Measurements from ENCODE around the gene IRAK1BP1. TPM values are rescaled to one million over a fixed set of nuclear protein-coding genes. Genes with fewer than 3 reads are reported as not detected.
"Not testable (repeated sequence)": the region's sequence is repeated elsewhere in the genome, so short reads cannot be mapped to it uniquely, and the experiment has no call there.

IRAK1BP1 gene
- total RNA-seq, 1 donor from 2014 or later, result 6.2 TPM

- no peaks in the 10 kb centered on the region for H3K27me3 ChIP-seq (ENCODE audit: low read depth)
- TF ChIP-seq CTCF (IDR thresholded peaks at IDR 0.05), result no peak
- no peaks in the 10 kb centered on the region for H3K36me3 ChIP-seq
- H3K4me1 ChIP-seq, result no peaks in the 10 kb centered on the region
- no peaks in the 10 kb centered on the region for H3K9me3 ChIP-seq
- intact Hi-C loops (cut with DNase I), result no loop called here
- H3K4me3 ChIP-seq, result no peak overlapping the region
- H3K27ac ChIP-seq, result no peak overlapping the region
- DNase-seq, result no peak
- no peak for ATAC-seq
Observed at GRCh38 chr6:78844899-78845298, 22.5 kb upstream of the IRAK1BP1 start.

- Histone ChIP-seq H3K9me3 (no peaks in the 10 kb centered on the region), H3K36me3 (no peaks in the 10 kb centered on the region), H3K4me3 (no peak overlapping the region), H3K27me3 (ENCODE audit: low read depth) (no peaks in the 10 kb centered on the region), H3K27ac (no peak overlapping the region), H3K4me1 (no peaks in the 10 kb centered on the region)
- DNase-seq (no peak), ATAC-seq (no peak)
- no peak for TF ChIP-seq CTCF (IDR thresholded peaks at IDR 0.05)
- intact Hi-C loops (cut with DNase I), result no loop called here
Observed at GRCh38 chr6:78845567-78845966, 21.8 kb upstream of the IRAK1BP1 start.

- TF ChIP-seq CTCF (IDR thresholded peaks at IDR 0.05), result no peak
- Histone ChIP-seq H3K36me3 (no peaks in the 10 kb centered on the region), H3K27me3 (ENCODE audit: low read depth) (no peaks in the 10 kb centered on the region), H3K4me3 (no peak overlapping the region), H3K9me3 (no peaks in the 10 kb centered on the region), H3K4me1 (no peaks in the 10 kb centered on the region), H3K27ac (no peak overlapping the region)
- DNase-seq (no peak), ATAC-seq (no peak)
- intact Hi-C loops (cut with DNase I), result no loop called here
Observed at GRCh38 chr6:78850621-78851020, 16.7 kb upstream of the IRAK1BP1 start.

GRCh38 chr6:78851156-78851555 is 16.2 kb upstream of the IRAK1BP1 start:
- Histone ChIP-seq H3K9me3 (no peaks in the 10 kb centered on the region), H3K4me3 (no peak overlapping the region), H3K27me3 (ENCODE audit: low read depth) (no peaks in the 10 kb centered on the region), H3K36me3 (no peaks in the 10 kb centered on the region), H3K27ac (no peak overlapping the region), H3K4me1 (no peaks in the 10 kb centered on the region)
- intact Hi-C loops (cut with DNase I), result no loop called here
- DNase-seq (no peak), ATAC-seq (no peak)
- no peak for TF ChIP-seq CTCF (IDR thresholded peaks at IDR 0.05)

- intact Hi-C loops (cut with DNase I), result no loop called here
- ATAC-seq, result no peak
- DNase-seq, result no peak
- Histone ChIP-seq H3K9me3 (no peaks in the 10 kb centered on the region), H3K4me3 (no peak overlapping the region), H3K27me3 (ENCODE audit: low read depth) (no peaks in the 10 kb centered on the region), H3K36me3 (no peaks in the 10 kb centered on the region), H3K4me1 (no peaks in the 10 kb centered on the region), H3K27ac (no peak overlapping the region)
- TF ChIP-seq CTCF (IDR thresholded peaks at IDR 0.05), result no peak
Observed at GRCh38 chr6:78854546-78854945, 12.8 kb upstream of the IRAK1BP1 start.

GRCh38 chr6:78858339-78858938 is 8.9 kb upstream of the IRAK1BP1 start:
- H3K9me3 ChIP-seq; H3K27ac ChIP-seq; intact Hi-C loops (cut with DNase I); H3K36me3 ChIP-seq; ATAC-seq; H3K4me1 ChIP-seq; H3K27me3 ChIP-seq (ENCODE audit: low read depth); DNase-seq; H3K4me3 ChIP-seq: not testable (repeated sequence)

All from lower lobe of right lung (tissue), 2 donors.